H1 (cell line): Measurements from ENCODE around the gene OR2D2. TPM values are rescaled to one million over a fixed set of nuclear protein-coding genes. Genes with fewer than 3 reads are reported as not detected.

Source experiments
- CTCF ChIA-PET: fragments of 300-600 bp; sonication (Branson Sonifier 250); formaldehyde crosslinking; loops from one replicate; lab custom pipeline; 2021; ENCODE audit not compliant: partially characterized antibody; lab: Charles Lee
- POLR2A ChIA-PET: fragments of 300-600 bp; sonication (Branson Sonifier 250); formaldehyde crosslinking; loops from one replicate; lab custom pipeline; 2021; ENCODE audit warnings: inconsistent platforms; ENCODE audit not compliant: partially characterized antibody; lab: Charles Lee
- DNase-seq, 2 experiments: peaks; one replicate each; pipeline versions ENCODE4 v3.0.0 to v3.0.0-alpha.2; 2010 to 2022; ENCODE audit warnings: low spot score in 2 of 2, low read depth in 1 of 2, mixed read lengths in 1 of 2
- FAIRE-seq: peaks from 2 replicates; lab custom pipeline; 2011; peaks lifted over from hg19 to GRCh38; lab: Jason Lieb, UNC
- H2AFZ ChIP-seq: 2 replicates; pipeline ENCODE4 v1.8.1; 2012; ENCODE audit warnings: low read length, inconsistent platforms
- H2AK5ac ChIP-seq: 2 replicates; pipeline ENCODE4 v1.6.1; 2013; ENCODE audit warnings: low read depth, low read length
- H2BK120ac ChIP-seq: replicated peaks from 2 replicates; pipeline ENCODE3; 2013; ENCODE audit warnings: low read depth, low read length, inconsistent platforms
- H2BK12ac ChIP-seq: 2 replicates; pipeline ENCODE4 v1.6.1; 2013; ENCODE audit warnings: low read depth, low read length
- H2BK15ac ChIP-seq: 2 replicates; pipeline ENCODE4 v1.6.1; 2013; ENCODE audit warnings: low read length
- H2BK20ac ChIP-seq: 2 replicates; pipeline ENCODE4 v1.6.1; 2013; ENCODE audit warnings: low read length
- H2BK5ac ChIP-seq: 2 replicates; pipeline ENCODE4 v1.6.1; 2013; ENCODE audit warnings: low read depth, low read length
- H3K14ac ChIP-seq: 2 replicates; pipeline ENCODE4 v1.6.1; 2013; ENCODE audit warnings: inconsistent platforms; ENCODE audit not compliant: insufficient read length
- H3K18ac ChIP-seq: 2 replicates; pipeline ENCODE4 v1.6.1; 2013; ENCODE audit warnings: low read length; ENCODE audit errors: extremely low read depth
- H3K23ac ChIP-seq: 2 replicates; pipeline ENCODE4 v1.6.1; 2013; ENCODE audit warnings: inconsistent platforms; ENCODE audit not compliant: insufficient read length
- H3K23me2 ChIP-seq: 2 replicates; pipeline ENCODE4 v1.6.1; 2013; ENCODE audit warnings: low read depth, low read length
- H3K27ac ChIP-seq: 2 replicates; pipeline ENCODE4 v1.6.1; 2011; ENCODE audit warnings: low read depth, low read length, inconsistent platforms
- H3K27me3 ChIP-seq, 4 experiments: replicated peaks in 1 of 4; 1 replicate in 1 of 4; 2 replicates in 3 of 4; pipeline versions ENCODE4 v1.6.1 to v1.8.1; 2011 to 2013; ENCODE audit warnings: low read length in 3 of 4, mild to moderate bottlenecking in 3 of 4, inconsistent platforms in 2 of 4, mixed read lengths in 2 of 4, moderate library complexity in 1 of 4; ENCODE audit not compliant: control insufficient read depth in 3 of 4, insufficient read depth in 3 of 4; ENCODE audit errors: extremely low read depth in 1 of 4
- H3K36me3 ChIP-seq, 4 experiments: 2 replicates each; pipeline versions ENCODE4 v1.6.1 to v1.8.1; 2011 to 2013; ENCODE audit warnings: mild to moderate bottlenecking in 4 of 4, low read length in 3 of 4, moderate library complexity in 2 of 4, control low read depth in 1 of 4, inconsistent platforms in 1 of 4; ENCODE audit not compliant: insufficient read depth in 4 of 4, control insufficient read depth in 2 of 4
- H3K4ac ChIP-seq: replicated peaks from 2 replicates; pipeline ENCODE3; 2013; ENCODE audit warnings: low read length, low read depth, mixed read lengths, inconsistent platforms; ENCODE audit not compliant: insufficient read length
- H3K4me1 ChIP-seq, 4 experiments: replicated peaks in 1 of 4; 1 replicate in 1 of 4; 2 replicates in 3 of 4; pipeline versions ENCODE4 v1.6.1 to v1.8.1; 2011 to 2013; ENCODE audit warnings: low read length in 3 of 4, inconsistent platforms in 2 of 4, mixed read lengths in 1 of 4; ENCODE audit not compliant: insufficient read depth in 4 of 4, control insufficient read depth in 3 of 4
- H3K4me2 ChIP-seq, 2 experiments: 2 replicates each; pipeline versions ENCODE4 v1.6.1 to v1.8.1; 2011 to 2013; ENCODE audit warnings: low read depth in 2 of 2, low read length in 2 of 2, control low read depth in 1 of 2, inconsistent platforms in 1 of 2, mild to moderate bottlenecking in 1 of 2; ENCODE audit not compliant: insufficient read depth in 1 of 2
- H3K4me3 ChIP-seq, 4 experiments: fragments of 200-600, 300-600 bp in 1 of 4; sonication (generic), shearing (Covaris generic), sonication (Bioruptor Twin) in 1 of 4; 2 replicates each; pipeline versions ENCODE4 v1.5.1 to v1.8.1; 2011 to 2016; ENCODE audit warnings: low read length in 4 of 4, low read depth in 3 of 4, control low read depth in 2 of 4, inconsistent platforms in 2 of 4, mild to moderate bottlenecking in 2 of 4, mixed read lengths in 1 of 4, moderate library complexity in 1 of 4; ENCODE audit not compliant: insufficient read depth in 2 of 4; ENCODE audit errors: extremely low read depth in 1 of 4
- H3K56ac ChIP-seq: replicated peaks from 2 replicates; pipeline ENCODE3; 2013; ENCODE audit warnings: low read depth, mild to moderate bottlenecking, mixed read lengths, low read length, inconsistent platforms; ENCODE audit not compliant: insufficient read length
- H3K79me1 ChIP-seq: 2 replicates; pipeline ENCODE4 v1.6.1; 2013; ENCODE audit warnings: low read depth, low read length, control low read depth
- H3K79me2 ChIP-seq, 2 experiments: 2 replicates each; pipeline versions ENCODE4 v1.6.1 to v1.8.1; 2012 to 2013; ENCODE audit warnings: low read length in 2 of 2, mild to moderate bottlenecking in 2 of 2, inconsistent platforms in 1 of 2; ENCODE audit not compliant: insufficient read depth in 2 of 2, control insufficient read depth in 1 of 2
- H3K9ac ChIP-seq, 4 experiments: replicated peaks in 1 of 4; 1 replicate in 1 of 4; 2 replicates in 3 of 4; pipeline versions ENCODE4 v1.6.1 to v1.8.1; 2011 to 2013; ENCODE audit warnings: low read depth in 3 of 4, low read length in 3 of 4, control low read depth in 2 of 4, mild to moderate bottlenecking in 2 of 4, moderate library complexity in 2 of 4, inconsistent platforms in 1 of 4; ENCODE audit errors: extremely low read depth in 1 of 4
- H3K9me3 ChIP-seq, 2 experiments: 2 replicates each; pipeline versions ENCODE4 v1.6.1 to v1.8.1; 2012 to 2013; ENCODE audit warnings: mild to moderate bottlenecking in 2 of 2, moderate library complexity in 2 of 2, control low read depth in 1 of 2, inconsistent platforms in 1 of 2, low read depth in 1 of 2, low read length in 1 of 2, mixed read lengths in 1 of 2; ENCODE audit not compliant: insufficient read depth in 2 of 2
- H4K20me1 ChIP-seq, 2 experiments: replicated peaks in 1 of 2; 2 replicates each; pipeline versions ENCODE3 to v1.8.1; 2011 to 2013; ENCODE audit warnings: inconsistent platforms in 2 of 2, low read length in 2 of 2, mild to moderate bottlenecking in 1 of 2; ENCODE audit not compliant: insufficient read depth in 2 of 2, control insufficient read depth in 1 of 2
- H4K5ac ChIP-seq: 2 replicates; pipeline ENCODE4 v1.6.1; 2013; ENCODE audit warnings: low read length, low read depth, mixed read lengths, inconsistent platforms; ENCODE audit not compliant: insufficient read length
- H4K8ac ChIP-seq: 2 replicates; pipeline ENCODE4 v1.8.0; 2013; ENCODE audit warnings: mild to moderate bottlenecking, moderate library complexity, low read length, inconsistent platforms; ENCODE audit not compliant: insufficient read depth; ENCODE audit errors: extremely low read depth
- H4K91ac ChIP-seq: replicated peaks from 2 replicates; pipeline ENCODE3; 2013; ENCODE audit warnings: low read length, mixed read lengths, inconsistent platforms; ENCODE audit not compliant: insufficient read length
- ATF3 ChIP-seq: IDR thresholded peaks from 2 replicates; pipeline ENCODE4 v1.6.1; 2011; ENCODE audit warnings: low read depth, mild to moderate bottlenecking, low read length; ENCODE audit not compliant: insufficient read depth
- CTBP2 ChIP-seq: IDR thresholded peaks from 2 replicates; pipeline ENCODE4 v1.7.0; 2011; ENCODE audit warnings: borderline replicate concordance, mild to moderate bottlenecking, moderate library complexity, mixed read lengths, low read length; ENCODE audit not compliant: insufficient read depth, insufficient read length
- E2F6 ChIP-seq: IDR thresholded peaks from 2 replicates; pipeline ENCODE4 v1.6.1; 2012; ENCODE audit warnings: inconsistent platforms
- EGR1 ChIP-seq: IDR thresholded peaks from 2 replicates; pipeline ENCODE4 v1.6.1; 2011; ENCODE audit warnings: low read depth, low read length, borderline replicate concordance
- JUN ChIP-seq: IDR thresholded peaks from 2 replicates; pipeline ENCODE4 v1.6.1; 2011; ENCODE audit warnings: low read depth, mild to moderate bottlenecking, improper control_type of control experiment, low read length
- KDM1A ChIP-seq: fragments of 200-600, 300-600 bp; sonication (generic); IDR thresholded peaks from 2 replicates; pipeline ENCODE4 v1.7.1; 2016; ENCODE audit warnings: mild to moderate bottlenecking, low read length, borderline replicate concordance
- MAX ChIP-seq: IDR thresholded peaks from 2 replicates; pipeline ENCODE4 v1.6.1; 2012; ENCODE audit warnings: inconsistent platforms
- NANOG ChIP-seq: IDR thresholded peaks from 2 replicates; pipeline ENCODE4 v1.6.1; 2011; ENCODE audit warnings: low read length, low read depth, mild to moderate bottlenecking, inconsistent platforms; ENCODE audit not compliant: insufficient read depth, poor library complexity, severe bottlenecking
- NRF1 ChIP-seq: IDR thresholded peaks from 2 replicates; pipeline ENCODE4 v1.6.1; 2011; ENCODE audit warnings: mild to moderate bottlenecking, low read depth, low read length, improper control_type of control experiment
- PHF8 ChIP-seq: fragments of 200-600 bp; sonication (generic); conservative IDR thresholded peaks from 2 replicates; pipeline ENCODE4 v1.7.1; 2012; ENCODE audit warnings: low read depth, mild to moderate bottlenecking, inconsistent platforms, low read length, moderate library complexity
- RNF2 ChIP-seq: fragments of 200-900, 300-1000 bp; sonication (generic); IDR thresholded peaks from 2 replicates; pipeline ENCODE4 v1.7.1; 2016; ENCODE audit warnings: borderline replicate concordance, low read depth, mild to moderate bottlenecking, antibody characterized with exemption, low read length; ENCODE audit not compliant: poor library complexity, severe bottlenecking; ENCODE audit errors: missing control alignments
- SAP30 ChIP-seq: fragments of 300-600 bp; sonication (generic); IDR thresholded peaks from 2 replicates; pipeline ENCODE4 v1.7.1; 2012; ENCODE audit warnings: low read length, moderate library complexity, mild to moderate bottlenecking, inconsistent platforms; ENCODE audit not compliant: insufficient read depth, insufficient replicate concordance
- SRF ChIP-seq: IDR thresholded peaks from 2 replicates; pipeline ENCODE4 v1.6.1; 2011; ENCODE audit warnings: mild to moderate bottlenecking, low read depth, low read length, moderate library complexity
- polyA plus RNA-seq, 7 experiments: library from polyadenylated mRNA; depleted of rRNA in 3 of 7; stranded (reverse) in 5 of 7; unstranded in 2 of 7; fragments of >200 nt in 5 of 7; fragments of 200-250 nt in 2 of 7; gene quantifications; 1 replicate in 5 of 7; 2 replicates in 1 of 7; 4 replicates in 1 of 7; pipeline versions ENCODE4 v1.2.1 to v1.2.3, GENCODE V29; 2011 to 2013; ENCODE audit warnings: missing spikeins in 2 of 7, mixed read lengths in 2 of 7
- total RNA-seq: library from RNA; stranded (reverse); fragmentation: NEBNext Ultra II Directional; extraction: Animal tissue kit (Norgen Biotek cat#: 25700); gene quantifications from 2 replicates; pipeline ENCODE4 v1.2.1, GENCODE V29; 2021

Gene OR2D2
- total and polyA plus RNA-seq, 2 of the 8 experiments (the other 6 are each of a cell fraction or from before 2014, with no cell fraction given) = 0.15 TPM; not detected in 1

GRCh38 chr11:6941970-6942369 lies 49.7 kb upstream of the OR2D2 start:
- H2BK20ac ChIP-seq = no peak overlapping the region
- no peak overlapping the region for H3K9ac ChIP-seq
- H3K4me2 ChIP-seq = no peak overlapping the region
- FAIRE-seq (no peak), DNase-seq (no peak)
- no peak overlapping the region for H2BK5ac ChIP-seq
- H3K4ac ChIP-seq = no peak overlapping the region
- H3K27ac ChIP-seq = no peak overlapping the region
- no peak overlapping the region for H2AFZ ChIP-seq
- H3K18ac ChIP-seq = no peak overlapping the region
- ChIA-PET POLR2A (no interaction called here), CTCF (no interaction called here)
- no peak overlapping the region for H2BK120ac ChIP-seq
- H4K20me1 ChIP-seq = peaks cover 0 to 2% of the 10 kb centered on the region in 2 experiments
- H2BK12ac ChIP-seq = no peak overlapping the region
- no peak overlapping the region for H4K5ac ChIP-seq
- H3K23me2 ChIP-seq = no peaks in the 10 kb centered on the region
- H3K23ac ChIP-seq = no peak overlapping the region
- no peaks in the 10 kb centered on the region for H3K4me1 ChIP-seq
- no peaks in the 10 kb centered on the region for H3K9me3 ChIP-seq
- no peaks in the 10 kb centered on the region for H3K27me3 ChIP-seq
- peaks cover 2 to 21% (median 15%) of the 10 kb centered on the region in 4 experiments; a peak in 7 of 8 replicates for H3K36me3 ChIP-seq
- H3K4me3 ChIP-seq = no peak overlapping the region
- H2BK15ac ChIP-seq = no peak overlapping the region
- H3K14ac ChIP-seq = no peak overlapping the region
- H2AK5ac ChIP-seq = no peak overlapping the region
- no peak overlapping the region for H3K56ac ChIP-seq
- no peaks in the 10 kb centered on the region; the same call in 1 of the 2 replicates for H3K79me1 ChIP-seq
- H3K79me2 ChIP-seq = no peaks in the 10 kb centered on the region
- no peak overlapping the region for H4K8ac ChIP-seq
- H4K91ac ChIP-seq = no peak overlapping the region
- no peak for TF ChIP-seq CTBP2
- TF ChIP-seq KDM1A = no peak
- TF ChIP-seq E2F6 = no peak
- no peak for TF ChIP-seq EGR1
- TF ChIP-seq RNF2 = no peak
- TF ChIP-seq NRF1 = no peak
- TF ChIP-seq SAP30 = no peak
- TF ChIP-seq MAX = no peak
- no peak for TF ChIP-seq JUN
- no peak for TF ChIP-seq PHF8
- no peak for TF ChIP-seq ATF3
- TF ChIP-seq SRF = no peak
- TF ChIP-seq NANOG = no peak
